DMS79 (cell line): ENCODE measurements around the gene NRCAM.

Source experiments
- DNase-seq: peaks from one replicate; lab custom pipeline; 2025; lab: John Stamatoyannopoulos, UW

NRCAM gene

DNA sequence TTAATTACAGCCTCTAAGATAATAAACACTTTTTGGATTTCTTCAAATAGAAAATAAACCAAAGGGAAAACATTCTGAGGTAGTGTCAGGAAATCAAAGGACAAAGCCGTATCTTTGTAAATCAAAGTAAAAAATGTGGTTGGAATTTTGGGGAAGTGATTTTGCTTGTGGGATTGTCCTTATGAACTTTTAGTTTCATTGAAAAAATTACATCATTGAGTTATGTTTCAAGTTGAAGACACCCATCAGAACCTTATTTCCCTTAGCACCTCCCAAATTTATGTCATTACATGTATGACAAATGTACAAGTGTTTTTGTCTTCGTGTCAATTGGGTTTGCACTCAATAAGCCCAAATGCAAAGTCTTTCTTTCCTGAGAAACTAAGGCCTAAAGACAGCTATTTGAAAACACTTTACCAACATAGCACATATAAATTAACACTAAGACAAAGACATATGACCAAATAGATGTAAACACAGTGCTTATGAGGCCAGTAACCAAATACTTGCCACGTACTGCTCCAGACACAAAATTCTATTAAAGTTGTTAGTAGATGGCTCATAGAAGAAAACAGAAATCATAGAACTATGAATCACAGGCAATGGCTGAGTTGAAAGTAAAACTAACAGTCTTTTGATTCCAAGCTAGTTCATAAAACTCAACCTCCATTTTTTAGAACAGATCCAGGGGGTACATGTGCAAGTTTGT lies 299.2 kb downstream of the NRCAM start:
- no peak for DNase-seq

GRCh38 chr7:108152198-108152597 lies 304.0 kb downstream of the NRCAM start:
- DNase-seq = no peak

DNA sequence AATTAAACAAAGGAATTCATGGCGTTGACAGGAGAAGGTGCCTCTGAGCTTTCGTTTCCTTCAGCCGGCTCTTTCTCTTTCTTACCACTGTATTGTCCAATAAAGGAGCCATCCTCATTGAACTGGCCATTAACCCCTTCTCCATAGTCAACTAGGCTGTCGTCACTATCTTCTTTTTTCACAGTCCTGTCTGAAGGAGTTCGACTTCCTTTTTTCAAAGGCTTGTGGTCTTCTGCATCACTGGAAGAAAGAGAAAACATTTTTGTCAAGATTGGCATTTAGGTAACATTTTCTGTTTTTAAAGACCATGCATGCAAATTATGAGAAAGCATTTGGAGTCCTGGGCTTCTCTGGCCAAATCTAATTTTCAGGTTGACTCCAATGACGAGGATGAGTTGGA lies 306.3 kb downstream of the NRCAM start:
- no peak for DNase-seq

- DNase-seq = no peak
These were observed 307.1 kb downstream of the NRCAM start for GRCh38 chr7:108149119-108149518.

- DNase-seq = peak; percentile 92
These were observed 309.1 kb downstream of the NRCAM start for GRCh38 chr7:108147031-108147563.

- peak; percentile 46 for DNase-seq
These were observed 310.0 kb downstream of the NRCAM start for GRCh38 chr7:108146070-108146842.

GRCh38 chr7:108145401-108145800 lies 310.8 kb downstream of the NRCAM start:
- DNase-seq = no peak

DNA sequence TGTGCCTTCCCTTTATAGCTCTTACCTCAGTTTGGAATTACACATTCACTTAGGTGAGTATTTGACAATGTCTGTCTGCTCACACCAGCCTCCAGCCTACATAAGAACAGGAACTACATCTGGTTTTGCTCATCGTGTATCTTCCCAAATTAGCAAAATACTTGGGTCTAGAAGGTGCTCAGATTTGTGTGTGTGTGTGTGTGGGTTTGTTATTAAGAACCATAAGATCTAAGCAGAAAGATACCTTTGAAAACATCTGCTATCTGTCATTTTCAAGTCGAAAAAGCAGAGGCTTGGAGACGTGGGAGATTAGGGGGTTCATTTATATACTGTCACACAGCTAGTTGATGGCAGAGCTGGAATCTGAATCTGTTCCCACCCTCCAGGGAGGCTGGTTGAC lies 311.3 kb downstream of the NRCAM start:
- DNase-seq = no peak

DNA sequence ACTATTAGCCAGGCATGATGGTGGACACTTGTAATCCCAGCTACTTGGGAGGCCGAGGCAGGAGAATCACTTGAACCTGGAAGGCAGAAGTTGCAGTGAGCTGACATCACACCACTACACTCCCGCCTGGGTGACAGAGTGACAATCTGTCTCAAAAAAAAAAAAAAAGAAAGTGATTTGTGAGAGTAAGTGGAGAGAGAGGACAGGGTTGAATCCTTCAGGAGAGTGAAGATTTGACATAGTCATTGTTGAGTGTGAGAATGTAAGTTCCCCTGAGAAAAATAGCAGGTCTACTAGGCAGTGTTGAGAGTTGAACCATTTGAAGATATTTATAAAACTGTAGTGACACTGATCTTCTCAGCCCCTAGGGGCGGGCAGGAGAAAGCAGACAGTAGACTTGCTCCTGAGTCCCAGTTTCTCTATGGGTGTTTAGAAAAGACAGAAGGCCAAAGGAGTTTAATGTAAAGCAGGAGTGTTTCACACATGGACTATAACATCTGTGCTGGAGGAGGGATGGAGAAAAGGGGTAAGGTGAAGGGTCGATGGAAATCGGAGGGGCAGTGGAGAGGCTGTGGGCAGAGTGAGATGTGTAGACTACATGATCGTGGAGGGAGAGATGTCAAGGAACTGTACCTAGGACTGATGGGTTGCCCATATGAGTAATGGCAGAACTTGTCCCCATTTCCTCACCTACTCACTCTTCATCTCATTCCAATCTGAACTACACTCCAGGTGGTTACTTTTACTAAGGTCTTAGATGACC lies 312.4 kb downstream of the NRCAM start:
- DNase-seq = no peak

DNA sequence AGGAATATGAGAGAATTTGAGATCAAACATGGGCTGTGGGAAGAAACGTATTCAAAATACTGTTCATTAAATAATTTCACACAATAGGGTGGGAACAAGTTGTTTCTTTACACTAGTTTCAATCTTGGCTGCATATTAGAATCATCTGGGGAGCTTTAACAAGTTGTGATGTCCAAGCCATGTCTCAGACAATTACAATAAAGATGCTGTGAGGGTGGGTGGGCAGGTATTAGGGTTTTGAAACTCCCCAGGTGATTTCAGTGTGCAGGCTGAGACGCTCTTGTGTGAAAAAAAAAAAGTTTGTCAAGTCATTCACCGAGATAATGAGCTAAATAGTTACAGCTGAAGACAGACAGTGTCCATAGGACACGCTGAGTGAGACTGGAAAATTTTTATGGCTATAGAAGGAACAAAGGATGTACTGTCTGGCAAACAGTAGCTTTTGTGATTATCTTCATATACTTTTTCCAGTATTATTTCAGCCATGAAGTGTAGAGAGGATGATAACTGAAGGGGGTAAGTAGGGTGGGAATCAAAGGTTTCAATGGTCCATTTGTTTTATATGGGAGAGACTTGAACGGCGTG lies 313.5 kb downstream of the NRCAM start:
- DNase-seq = no peak

DNA sequence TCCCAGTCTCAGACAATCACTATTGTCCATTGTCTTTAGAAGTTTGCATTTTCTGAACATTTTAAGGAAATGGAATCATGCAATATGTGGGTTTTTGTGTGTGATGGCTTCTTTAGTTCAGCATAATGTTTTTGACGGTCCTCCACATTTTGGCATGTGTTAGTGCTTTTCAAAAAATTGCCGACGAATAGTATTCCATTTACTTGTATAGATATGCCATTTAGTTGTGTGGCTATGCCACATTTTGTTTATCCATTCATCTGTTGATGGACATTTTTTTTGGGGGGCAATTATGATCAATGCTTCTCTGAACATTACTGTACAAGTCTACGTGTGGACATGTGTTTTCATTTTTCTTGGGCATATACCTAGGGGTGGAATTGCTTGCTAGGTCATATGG lies 314.1 kb downstream of the NRCAM start:
- no peak for DNase-seq

- DNase-seq = no peak
These were observed 315.6 kb downstream of the NRCAM start for GRCh38 chr7:108140671-108141070.

GRCh38 chr7:108138911-108139310 lies 317.3 kb downstream of the NRCAM start:
- no peak for DNase-seq

DNA sequence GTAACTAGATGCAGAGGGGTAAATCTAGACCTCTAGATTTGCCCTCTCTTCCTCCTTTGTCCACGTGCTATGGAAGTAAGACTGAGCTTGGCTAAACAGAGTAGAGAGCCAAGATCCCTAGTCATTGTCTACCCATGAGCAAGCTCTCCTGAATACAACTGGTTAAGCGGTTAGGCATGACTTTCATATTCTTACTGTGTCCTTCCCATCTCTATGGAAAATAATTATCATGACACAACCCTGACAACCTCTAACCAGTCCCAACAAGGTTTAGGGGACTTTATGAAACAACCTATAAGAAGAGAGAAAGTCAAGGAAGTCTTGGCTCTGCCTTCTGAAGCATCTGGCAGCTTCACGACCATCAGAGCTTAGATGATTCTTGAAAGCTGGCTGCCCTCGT lies 318.2 kb downstream of the NRCAM start:
- no peak for DNase-seq

GRCh38 chr7:108137040-108137439 lies 319.2 kb downstream of the NRCAM start:
- no peak for DNase-seq

DNA sequence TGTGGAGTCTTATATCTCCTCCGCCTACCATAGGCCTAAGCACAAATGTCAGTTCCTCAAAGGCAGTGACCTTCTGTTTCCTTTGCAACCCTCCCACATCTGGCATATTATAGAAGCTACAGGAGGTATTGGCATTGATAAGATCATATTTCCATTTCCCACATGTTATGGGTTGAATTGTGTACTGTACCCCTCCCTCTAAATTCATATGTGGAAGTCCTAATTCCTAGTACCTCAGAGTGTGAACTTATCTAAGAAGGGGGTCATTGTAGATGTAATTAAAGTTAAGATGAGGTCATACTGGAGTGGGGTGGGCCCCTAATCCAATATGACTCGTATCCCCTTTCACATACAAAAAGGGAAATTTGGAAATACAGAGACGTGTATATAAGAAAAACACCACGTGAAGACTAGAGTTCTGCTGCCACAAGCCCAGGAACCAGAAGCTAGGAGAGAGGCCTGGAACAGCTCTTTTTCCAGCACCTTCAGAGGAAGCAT lies 320.0 kb downstream of the NRCAM start:
- no peak for DNase-seq

DNA sequence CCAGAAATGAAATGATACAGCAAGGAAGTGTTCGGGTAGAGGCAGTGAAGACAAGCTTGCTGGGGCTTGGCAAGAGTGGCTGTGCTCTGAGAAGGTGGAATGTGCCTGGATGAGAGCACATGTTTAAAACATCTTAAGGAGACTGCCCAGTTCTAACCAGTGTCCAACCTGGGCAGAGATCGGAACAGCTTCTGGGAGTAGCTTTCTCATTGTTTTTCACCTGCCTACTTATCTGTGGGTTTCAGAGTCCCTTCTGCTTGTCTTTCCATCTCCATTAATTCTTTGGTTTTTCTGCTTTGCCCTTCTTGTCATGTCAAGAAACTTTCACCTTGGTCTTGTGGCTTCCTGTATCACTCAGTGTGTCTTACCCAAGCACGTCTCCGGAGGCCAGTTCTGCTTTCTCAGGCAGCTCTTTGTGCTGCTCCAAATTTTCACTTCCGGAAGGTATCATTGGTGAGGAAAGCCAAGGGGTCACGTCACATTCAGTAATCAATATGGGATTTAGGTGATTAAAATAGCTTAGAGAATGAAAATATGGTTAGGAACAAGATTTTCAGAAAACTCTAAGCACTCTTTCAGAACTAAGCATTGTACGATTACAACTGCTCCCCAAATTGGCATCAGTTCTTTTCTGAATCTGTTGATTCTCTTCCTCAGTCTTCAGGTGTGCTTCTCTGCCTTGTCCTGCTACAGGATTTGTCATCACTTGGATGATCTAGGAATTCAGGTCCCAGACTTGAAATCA lies 320.6 kb downstream of the NRCAM start:
- no peak for DNase-seq

DNA sequence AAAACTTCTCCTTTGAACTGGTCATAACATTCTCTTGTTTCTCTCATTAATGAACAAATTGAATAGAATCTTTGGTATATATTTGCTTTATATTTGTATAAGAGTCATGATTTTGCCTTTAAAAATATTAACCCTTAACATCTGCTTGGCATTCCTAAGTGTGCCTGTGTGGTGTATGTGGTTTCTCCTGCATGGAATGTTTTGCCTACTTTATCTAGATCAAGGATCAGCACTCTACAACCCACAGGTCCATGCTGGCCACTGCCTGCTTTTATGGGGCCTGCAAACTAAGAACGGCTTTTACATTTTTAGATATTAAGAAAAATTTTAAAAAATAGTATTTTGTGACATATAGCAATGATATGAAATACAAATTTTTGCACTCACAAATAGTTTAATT lies 321.8 kb downstream of the NRCAM start:
- no peak for DNase-seq

GRCh38 chr7:108132551-108133265 lies 323.5 kb downstream of the NRCAM start:
- no peak for DNase-seq

DNA sequence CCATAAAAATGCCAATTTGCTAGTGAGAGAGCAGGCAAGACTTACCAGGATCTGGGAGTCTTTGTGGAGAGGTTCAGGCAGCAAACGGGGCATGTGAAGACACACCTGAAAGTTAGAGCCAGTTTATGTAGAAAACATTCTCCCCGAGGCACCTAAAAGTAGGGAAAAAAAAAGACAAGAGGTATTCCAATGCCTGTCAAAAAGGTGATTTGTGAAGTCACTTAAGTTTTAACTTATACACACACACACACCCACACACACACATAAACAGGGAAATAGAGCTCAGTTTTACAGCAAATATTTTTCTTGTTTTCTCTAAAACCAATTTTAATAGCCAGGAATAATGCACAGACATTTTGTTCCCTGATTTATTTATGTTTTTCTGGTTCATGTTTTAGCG lies 326.0 kb downstream of the NRCAM start, which contains the start of gene LAMB4:
LAMB4 (minus strand) TSS at position 101 of the 400 bp plus-strand sequence. CDS start 7,197 bp downstream, outside the sequence.
- DNase-seq = no peak
